GM12865 (cell line): ENCODE results near the gene PDCD2L.

Experiments used
- DNase-seq: peaks from one replicate; pipeline ENCODE4 v3.0.0; 2010; ENCODE audit warnings: low read depth
- H3K4me3 ChIP-seq: 2 replicates; pipeline ENCODE4 v1.5.1; 2011; ENCODE audit warnings: mild to moderate bottlenecking, low read depth, low read length, control low read depth
- TF ChIP-seq, protein P1 (sequence below): IDR thresholded peaks from 2 replicates; pipeline ENCODE4 v1.5.1; 2011; ENCODE audit warnings: low read length, control low read depth, low read depth, inconsistent platforms; ENCODE audit not compliant: insufficient read depth; ENCODE audit errors: missing control alignments

The PDCD2L gene

DNA sequence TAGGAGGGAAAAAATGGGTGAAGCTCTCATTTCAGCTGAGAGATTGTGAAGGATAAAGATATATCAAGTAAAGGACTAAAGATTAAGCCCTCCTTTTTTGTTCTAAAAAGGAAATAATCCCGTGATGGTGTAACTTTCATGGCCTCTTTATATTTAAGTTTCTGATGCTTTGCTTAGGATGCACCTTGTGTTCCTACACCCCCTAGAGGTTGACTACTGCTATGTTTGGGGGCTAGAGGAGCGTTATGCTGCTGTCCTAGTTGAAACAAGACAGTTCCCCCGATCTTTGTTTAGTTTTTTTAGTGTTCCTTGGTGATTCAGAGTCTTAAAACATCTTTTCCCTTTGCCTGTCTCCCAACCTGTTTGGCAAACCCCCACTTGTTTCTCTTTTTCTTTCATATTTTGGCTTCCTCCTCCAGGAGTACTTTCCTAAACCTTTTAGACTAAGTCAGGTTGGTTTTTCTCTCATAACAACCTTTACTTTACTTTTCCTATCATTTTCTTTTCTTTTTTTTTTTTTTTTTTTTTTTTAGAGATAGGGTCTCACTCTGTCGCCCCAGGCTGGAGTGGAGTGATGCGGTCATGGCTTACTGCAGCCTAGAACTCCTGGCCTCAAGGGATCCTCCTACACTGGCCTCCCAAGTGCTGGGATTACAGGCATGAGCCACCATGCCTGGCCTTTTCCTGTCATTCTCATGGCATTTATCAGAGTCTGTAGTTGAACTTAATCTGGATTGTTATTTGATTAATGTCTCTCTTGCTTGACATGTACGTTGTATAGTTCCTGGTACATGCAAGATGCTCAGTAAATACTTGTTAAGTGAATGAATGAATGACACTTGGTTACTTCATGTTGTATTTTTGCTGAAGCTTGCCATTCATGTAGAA, 26.8 kb downstream of the PDCD2L start:
- TF ChIP-seq, protein P1, sequence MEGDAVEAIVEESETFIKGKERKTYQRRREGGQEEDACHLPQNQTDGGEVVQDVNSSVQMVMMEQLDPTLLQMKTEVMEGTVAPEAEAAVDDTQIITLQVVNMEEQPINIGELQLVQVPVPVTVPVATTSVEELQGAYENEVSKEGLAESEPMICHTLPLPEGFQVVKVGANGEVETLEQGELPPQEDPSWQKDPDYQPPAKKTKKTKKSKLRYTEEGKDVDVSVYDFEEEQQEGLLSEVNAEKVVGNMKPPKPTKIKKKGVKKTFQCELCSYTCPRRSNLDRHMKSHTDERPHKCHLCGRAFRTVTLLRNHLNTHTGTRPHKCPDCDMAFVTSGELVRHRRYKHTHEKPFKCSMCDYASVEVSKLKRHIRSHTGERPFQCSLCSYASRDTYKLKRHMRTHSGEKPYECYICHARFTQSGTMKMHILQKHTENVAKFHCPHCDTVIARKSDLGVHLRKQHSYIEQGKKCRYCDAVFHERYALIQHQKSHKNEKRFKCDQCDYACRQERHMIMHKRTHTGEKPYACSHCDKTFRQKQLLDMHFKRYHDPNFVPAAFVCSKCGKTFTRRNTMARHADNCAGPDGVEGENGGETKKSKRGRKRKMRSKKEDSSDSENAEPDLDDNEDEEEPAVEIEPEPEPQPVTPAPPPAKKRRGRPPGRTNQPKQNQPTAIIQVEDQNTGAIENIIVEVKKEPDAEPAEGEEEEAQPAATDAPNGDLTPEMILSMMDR = peak; percentile 89
- DNase-seq = peak; percentile 81
- peak overlapping the region; percentile 81 for H3K4me3 ChIP-seq

DNA sequence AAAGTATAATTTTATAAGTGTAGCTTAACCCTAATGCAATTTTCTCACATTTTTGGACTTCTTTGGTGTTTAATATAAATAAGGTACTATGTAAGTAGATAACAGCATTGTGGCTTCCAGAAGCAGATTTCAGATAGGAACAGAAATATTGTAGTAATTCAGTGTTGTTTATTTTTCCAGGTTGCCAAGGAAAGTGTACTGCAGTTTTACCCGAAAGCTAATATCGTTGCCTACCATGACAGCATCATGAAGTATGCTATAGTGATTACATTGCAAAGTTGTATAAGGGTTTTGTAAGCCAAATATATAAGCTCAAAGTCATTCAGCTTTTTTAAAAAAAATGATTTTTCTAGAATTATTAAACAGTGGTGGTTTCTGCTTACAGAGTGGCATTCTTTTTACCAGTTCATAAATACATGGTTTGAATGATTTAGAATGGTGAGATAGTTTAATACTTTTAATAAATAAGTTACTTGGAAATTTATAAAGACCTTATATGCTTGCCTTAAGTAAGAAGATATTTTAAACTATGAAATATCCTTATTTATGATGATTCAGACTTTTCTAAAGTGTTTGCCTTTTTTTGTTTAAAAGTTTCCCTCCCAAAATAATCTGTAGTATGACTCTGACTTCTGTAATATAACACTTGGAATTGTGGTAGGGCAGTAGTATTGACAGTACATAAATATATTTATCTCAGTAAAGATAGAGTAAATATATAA, 27.6 kb downstream of the PDCD2L start:
- no peak overlapping the region for H3K4me3 ChIP-seq
- TF ChIP-seq, protein P1 = no peak
- no peak for DNase-seq

DNA sequence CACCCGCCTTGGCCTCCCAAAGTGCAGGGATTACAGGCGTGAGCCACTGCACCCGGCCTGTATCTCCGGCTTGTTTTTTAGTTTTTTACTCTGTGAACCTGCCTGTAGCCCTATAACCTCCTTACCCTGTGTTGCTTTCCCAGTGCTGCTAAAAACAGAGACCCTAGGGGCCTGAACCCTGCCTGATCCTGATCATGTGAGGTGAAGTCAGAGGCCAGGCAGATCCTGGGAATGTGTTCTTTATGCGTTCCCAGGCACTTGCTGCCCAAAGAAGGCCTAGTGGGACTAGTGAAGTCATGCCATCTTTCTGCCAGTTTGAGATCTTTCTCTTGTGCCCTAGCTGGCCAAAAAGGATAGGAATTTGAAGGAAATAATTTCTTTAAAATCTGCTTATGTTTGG, 28.6 kb downstream of the PDCD2L start:
- no peak overlapping the region for H3K4me3 ChIP-seq
- DNase-seq = no peak
- TF ChIP-seq, protein P1 = no peak

DNA sequence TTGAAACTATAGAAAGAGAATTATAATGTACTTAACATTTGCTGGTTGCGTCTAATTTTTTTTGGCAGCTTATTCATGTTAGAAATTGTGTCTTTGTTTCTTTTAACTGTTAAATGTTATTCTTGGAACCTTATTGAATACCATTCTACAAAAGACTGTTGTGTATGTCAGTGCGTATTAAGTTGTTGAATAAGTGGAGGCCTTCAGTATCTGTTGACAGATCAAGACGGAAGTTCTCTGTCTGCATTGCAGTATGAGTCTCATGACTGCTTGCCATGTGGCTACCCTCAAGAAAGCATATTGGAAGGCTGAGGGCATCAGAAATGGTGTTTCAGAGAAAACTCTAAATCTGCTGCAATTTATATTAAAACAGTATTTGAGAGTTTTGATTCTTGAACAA, 32.5 kb downstream of the PDCD2L start:
- TF ChIP-seq, protein P1 = no peak
- DNase-seq = no peak
- H3K4me3 ChIP-seq = no peak overlapping the region

DNA sequence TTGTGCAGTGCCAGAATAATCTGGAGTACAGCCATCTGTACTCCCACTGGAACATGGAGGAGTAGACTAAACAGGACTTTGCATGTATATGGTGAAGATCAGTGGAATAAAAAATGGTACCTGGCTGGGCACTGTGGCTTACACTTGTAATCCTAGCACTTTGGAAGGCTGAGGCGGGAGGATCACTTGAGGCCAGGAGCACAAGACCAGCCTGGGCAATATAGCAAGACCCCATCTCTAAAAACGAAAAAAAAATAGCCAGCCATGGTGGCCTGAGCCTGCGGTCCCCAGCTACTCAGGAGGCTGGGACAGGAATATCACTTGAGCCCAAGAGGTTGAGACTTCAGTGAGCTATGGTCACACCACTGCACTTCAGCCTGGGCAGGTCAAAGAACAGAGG, 44.0 kb downstream of the PDCD2L start:
- TF ChIP-seq, protein P1 = no peak
- H3K4me3 ChIP-seq = no peak overlapping the region
- DNase-seq = no peak

DNA sequence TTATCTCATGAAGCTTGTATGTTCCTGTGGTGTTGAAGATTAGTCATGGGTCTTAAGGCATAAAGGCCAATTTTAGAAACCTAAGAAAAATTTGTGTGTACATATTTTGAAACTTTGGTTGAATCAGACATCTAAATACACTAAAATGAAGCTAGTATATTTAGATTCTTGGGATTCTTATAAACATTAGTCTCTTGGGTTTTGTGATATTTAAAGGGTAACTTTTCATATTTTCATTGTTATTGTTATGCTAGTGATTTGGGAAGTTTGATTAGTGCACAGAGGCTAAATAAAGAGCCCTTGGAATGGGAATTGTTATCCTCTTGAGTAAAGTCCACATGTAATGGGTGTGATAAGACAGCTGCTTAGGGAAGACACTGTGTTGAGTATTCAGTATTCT, 48.5 kb downstream of the PDCD2L start:
- no peak for DNase-seq
- no peak overlapping the region for H3K4me3 ChIP-seq
- TF ChIP-seq, protein P1 = no peak

DNA sequence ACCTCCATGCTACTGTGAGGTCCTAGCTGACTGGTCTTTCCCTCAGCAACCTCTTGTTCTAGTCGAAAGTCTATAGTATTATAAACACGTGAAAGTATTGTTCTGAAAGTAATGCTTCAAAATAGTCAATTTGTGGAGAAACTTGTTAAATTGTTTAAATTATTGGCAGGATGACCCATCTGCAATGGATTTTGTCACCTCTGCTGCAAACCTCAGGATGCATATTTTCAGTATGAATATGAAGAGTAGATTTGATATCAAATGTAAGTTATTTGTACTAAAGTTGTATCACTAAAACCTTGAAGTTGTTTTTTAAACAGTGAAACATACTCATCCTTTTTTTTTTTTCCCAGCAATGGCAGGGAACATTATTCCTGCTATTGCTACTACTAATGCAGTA, 49.9 kb downstream of the PDCD2L start:
- no peak for DNase-seq
- H3K4me3 ChIP-seq = no peak overlapping the region
- TF ChIP-seq, protein P1 = no peak
